NCI-H1105 treated with DMSO at 0.1 percent for 48 hours (cell line): ENCODE measurements around the gene HMGCS1.
"Not testable (repeated sequence)": the region's sequence is repeated elsewhere in the genome, so short reads cannot be mapped to it uniquely, and the experiment has no call there.

ENCODE experiments used
- DNase-seq: peaks from one replicate; lab custom pipeline; 2025; lab: John Stamatoyannopoulos, UW

Gene HMGCS1

DNA sequence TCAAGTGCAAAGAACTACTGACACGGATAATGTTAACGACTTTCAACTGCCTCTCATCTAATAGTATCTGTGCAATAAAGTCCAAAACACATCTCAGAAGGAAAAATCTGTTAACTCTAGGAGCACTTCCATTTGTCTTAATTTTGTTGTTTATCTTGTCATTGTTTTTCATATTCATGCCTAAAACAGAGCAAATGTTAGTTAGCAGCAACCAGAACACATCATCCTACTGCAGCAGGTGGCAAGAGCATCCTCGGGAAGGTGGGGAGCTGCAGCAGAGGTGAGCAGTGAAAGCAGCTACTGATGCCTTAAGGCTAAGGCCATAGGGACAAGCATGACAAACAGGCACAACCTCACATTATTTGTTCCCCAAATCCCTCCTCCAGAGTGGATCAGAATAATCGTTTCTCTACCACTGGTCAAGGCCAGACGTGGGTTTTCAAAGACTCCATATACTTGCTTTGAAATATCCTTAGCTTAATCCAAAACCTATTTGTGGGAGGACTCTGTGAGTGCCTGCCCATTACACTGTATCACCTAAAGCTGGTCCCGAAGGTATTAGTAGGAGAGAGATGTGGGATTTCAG, 1.0 kb downstream of the HMGCS1 start:
- DNase-seq = peak; percentile 21

DNA sequence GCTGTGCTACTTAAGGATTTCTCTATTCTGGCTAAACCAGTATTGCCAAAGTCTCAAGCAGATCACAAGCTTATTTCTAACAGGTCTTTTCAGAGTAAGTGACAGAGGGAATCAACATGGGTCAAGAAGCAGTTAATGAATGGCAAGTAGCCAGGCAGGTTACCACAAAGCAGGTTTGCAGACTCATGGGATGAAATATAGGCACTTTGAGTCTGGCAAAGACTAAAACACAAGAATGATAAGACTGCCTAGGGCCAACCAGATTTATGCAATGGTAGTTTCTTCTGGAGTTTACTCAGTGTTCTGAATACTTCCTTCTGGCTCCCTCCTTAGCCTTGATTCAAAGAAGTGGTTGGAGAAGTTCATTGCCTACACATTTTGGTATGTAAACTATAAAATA, 3.6 kb downstream of the HMGCS1 start:
- DNase-seq = peak; percentile 8

DNA sequence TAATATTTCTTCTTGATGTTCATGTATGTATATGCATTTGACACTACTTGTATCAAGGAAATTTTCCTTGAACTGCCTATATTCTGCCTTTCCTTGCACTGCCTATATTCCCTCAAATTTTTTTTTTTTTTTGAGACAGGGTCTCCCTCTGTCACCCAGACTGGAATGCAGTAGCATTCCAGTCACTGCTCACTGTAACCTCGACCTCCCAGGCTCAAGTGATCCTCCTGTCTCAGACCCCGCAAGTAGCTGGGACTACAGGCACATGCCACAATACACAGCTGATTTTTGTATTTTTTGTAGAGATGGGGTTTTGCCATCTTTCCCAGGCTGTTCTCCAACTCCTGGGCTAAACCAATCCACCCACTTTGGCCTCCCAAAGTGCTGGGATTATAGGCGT, 4.1 kb downstream of the HMGCS1 start:
- DNase-seq = no peak

DNA sequence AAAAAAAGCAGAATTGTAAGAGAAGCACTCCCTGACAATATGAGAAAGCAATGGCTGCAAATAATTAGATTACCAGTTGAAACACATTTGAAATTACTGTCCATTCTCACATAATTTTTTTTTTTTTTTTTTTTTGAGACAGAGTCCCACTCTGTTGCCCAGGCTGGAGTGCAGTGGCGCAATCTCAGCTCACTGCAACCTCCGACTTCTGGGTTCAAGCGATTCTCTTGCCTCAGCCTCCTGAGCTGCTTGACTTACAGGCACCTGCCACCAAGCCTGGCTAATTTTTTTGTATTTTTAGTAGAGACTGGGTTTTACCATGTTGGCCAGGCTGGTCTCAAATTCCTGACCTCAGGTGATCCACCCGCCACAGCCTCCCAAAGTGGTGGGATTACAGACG, 6.3 kb downstream of the HMGCS1 start:
- DNase-seq = not testable (repeated sequence)

DNA sequence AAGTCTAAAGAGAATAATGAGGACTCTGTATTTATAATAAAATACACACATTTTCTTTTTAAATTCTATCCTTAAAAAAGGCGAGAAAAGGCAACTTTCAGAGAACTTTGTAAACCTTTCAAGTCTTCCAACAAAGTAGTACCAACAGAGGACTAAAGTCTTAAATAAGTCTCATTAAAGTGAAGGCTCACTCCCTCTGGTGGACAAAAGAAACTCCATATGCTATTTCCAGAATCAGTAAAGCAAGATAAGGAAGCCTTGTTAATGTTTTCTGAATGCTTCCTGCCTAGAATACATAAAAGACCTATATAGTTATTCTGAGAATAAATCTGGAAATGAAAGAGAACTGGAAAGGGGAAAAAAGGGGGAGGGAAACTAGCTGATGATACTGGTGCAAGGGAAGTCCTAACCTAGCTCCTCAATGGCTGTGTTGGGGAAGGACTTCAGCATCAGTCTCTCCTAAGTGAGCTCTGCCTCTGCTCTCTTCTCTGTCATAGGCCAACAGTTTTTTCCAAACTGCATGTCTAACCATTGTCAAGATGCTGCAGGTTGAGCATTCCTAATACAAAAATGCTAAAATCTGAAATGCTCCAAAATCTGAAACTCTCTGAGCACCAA, 7.2 kb downstream of the HMGCS1 start:
- peak; percentile 53 for DNase-seq

DNA sequence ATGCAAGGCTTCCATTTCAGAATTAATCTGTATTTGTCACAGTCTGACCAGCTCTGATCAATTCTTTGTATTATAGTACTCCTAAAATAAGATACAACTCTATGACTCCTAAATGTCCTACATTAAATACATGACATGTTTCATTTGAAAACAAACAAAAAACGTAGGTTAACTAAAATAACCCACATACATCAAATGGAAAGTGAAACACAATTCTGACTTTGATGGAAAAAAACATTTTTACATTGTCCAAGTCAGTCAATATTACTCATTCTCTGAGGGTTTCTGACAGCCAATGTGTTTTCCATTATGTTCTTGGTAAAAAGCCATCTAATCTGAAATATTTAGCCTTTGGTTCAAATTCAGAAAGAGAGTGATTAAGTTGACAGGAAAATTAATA, 8.7 kb downstream of the HMGCS1 start:
- no peak for DNase-seq

DNA sequence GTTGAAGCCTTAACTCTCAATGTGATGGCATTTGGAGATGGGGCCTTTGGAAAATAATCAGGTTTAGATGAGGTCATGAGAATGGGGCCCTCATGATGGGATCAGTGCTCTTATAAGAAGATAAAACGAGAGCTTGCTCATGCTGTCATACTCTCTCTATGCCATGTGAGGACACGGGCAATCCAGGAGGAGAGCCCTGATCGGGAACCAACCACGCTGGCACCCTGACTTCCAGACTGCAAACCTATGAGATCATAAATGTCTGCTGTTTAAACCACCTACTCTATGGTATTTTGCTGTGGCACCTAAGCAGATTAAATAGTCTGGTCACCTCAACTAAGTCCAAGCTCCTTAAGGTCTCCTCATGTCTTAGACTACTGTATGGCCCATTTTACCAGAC, 10.0 kb downstream of the HMGCS1 start:
- DNase-seq = no peak

DNA sequence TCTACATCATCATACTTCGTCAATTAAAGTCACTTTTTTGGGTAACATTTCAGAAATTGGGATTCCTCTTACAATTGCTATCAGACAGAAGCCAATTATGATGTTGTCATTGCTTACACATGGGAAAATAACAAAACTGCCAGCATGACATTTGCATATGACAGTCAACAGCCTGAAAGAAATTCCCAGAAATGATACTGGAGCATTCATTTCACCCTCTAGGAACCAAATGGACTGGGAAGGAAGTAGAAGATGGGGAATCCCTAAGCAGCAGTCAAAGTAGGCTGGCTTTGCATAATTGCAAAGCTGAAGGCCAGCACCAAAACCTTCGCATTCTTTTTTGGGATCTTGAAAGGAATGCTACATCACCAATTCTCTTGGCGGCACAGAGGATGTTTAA, 10.7 kb downstream of the HMGCS1 start:
- DNase-seq = no peak

DNA sequence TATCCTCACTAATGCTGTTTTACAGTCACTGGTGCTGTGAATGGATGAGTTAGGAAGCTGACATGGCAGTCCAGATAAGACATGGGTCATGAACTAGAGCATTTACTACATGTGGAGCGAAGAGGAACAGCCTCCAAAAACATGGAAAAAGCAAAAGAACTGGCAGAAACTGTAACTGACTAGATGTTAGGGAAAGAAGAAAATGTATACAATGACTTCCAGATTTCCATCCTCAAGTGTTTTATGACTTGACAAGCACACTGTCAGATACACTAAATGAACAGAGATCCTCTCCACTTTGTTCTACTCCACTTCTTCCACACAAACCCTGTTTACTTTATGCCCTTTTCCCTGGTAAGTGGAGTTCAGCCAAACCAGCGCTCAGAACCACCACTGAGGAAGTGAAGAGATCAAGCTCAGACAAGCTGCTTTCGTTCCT, 11.5 kb downstream of the HMGCS1 start:
- DNase-seq = no peak

DNA sequence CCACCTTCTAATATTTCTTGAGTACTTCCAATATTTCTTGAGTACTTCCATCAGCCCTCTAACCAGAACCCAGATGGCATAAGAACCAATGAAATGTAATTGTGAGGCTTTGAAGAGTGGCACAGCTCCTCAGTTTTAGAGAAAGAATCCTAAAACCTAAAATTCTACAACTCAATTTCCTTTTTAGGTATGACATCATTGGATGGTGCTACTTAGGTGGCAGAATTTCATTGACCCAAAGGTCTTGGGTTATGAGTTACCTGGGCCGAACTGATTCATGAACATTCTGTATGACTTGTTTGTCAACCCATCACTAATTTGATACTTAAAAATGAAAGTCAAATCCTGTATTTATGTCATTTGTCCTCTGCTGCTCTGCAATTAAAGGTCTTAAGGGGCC, 13.1 kb downstream of the HMGCS1 start:
- DNase-seq = no peak

DNA sequence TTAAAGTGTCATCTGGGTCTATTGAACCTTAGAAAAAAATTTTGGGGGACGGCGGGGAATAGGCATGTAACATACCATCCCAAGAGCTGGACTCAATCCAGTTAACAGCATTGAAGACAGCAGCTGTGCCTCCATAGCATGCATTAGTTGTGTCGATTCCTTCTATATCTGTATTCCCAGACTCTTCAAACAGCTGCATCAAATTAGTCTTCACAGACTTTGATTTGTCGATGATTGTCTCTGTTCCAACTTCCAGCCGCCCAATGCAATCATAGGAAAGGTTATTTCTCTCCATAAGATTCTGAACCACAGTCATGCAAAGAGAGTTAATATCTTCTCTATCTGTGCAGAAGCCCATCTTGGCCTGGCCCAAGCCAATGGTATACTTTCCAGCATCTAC, 14.8 kb downstream of the HMGCS1 start:
- no peak for DNase-seq

DNA sequence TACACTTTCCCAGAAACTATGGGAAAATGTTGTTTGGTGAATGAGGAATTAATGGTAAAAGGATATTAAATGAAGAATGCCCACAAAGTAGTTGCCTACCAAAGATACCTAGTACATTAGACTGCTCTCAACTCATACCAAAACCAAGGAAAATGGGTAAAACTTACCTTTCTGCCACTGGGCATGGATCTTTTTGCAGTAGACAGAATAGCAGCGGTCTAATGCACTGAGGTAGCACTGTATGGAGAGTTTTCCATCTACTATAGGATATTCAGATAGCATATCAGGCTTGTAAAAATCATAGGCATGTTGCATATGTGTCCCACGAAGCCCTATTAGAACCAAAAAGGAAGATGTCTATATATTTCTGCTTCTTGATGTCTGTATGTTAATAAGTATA, 16.4 kb downstream of the HMGCS1 start:
- no peak for DNase-seq

DNA sequence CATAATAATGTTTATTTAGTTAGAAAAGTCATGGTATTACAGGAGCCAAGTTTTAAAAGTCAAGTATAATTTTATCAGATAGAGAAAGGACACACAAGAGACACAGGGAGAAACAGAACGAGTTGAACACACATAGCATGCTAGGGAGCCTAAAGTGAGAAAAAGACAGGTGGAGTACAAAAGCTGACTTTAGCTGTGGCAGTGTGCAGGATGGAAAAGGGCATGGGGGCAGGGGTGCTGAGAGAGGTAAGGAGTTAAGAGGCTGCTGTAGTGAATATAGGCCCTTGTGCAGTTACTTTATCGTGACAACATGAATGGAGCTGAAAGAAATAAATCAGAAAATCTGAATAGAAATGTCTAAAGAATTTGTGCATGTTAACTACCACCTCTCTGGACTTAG, 18.0 kb downstream of the HMGCS1 start:
- no peak for DNase-seq

DNA sequence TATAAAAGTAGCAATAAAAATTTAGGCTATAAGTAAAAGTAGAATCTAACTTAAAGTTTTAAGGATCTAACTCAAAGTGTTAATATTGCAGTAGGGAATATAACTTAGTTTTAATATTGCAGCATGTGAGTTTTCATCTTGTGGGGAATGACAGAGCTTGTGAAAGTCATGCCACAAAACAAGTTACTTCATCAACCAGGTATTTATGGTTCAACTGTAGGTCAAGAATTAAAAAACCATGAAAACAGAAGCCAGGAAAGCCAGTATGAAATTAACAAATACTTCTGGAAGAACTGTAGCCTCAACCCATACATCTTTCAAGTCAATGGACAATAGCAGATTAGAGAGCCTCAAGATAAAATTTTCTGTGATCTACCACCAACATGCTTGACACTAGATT, 19.0 kb downstream of the HMGCS1 start:
- no peak for DNase-seq

DNA sequence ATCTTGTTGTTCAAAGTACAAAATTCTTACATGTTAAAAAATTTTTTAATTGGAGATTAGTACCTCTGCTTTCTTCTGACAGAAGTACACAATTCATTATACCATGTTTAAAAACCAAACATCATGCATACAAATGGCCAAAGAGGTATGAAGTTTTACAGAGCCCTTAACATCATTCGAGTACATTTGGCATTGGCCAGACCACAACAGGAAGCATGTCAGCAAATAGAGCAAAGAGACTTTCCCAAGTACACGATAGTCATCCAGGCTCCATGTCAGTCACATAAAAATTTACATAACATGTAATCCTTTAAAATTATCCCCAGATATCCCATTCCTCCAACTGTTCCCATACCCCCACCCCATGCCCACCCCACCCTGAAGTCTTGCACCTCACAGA, 22.5 kb downstream of the HMGCS1 start:
- DNase-seq = no peak

DNA sequence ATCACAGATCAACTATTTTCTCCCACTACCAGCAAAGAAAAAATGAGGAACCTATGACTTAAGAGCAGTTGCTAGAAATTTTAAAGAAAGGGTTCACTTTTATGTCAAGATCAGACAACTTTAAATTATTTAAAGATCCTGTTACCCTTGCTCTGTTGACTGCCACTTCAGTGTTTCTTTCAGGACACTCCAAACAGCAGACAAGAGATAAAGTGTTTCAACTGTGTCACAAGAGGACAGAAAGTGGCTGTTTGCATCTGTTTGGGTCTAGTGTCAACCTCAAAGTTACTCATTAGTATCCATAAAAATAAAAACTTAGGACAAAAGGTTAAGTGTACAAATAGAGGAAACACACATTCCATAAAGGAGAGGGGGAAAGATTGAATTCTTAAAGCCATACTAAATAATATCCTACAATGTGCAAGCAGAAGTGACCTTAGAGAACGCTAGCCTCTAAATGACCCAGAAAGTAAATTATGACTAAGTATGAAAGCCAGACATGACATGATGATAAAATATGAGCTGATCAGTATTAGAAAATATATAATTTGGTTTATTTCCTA, 24.9 kb downstream of the HMGCS1 start:
- DNase-seq = no peak

DNA sequence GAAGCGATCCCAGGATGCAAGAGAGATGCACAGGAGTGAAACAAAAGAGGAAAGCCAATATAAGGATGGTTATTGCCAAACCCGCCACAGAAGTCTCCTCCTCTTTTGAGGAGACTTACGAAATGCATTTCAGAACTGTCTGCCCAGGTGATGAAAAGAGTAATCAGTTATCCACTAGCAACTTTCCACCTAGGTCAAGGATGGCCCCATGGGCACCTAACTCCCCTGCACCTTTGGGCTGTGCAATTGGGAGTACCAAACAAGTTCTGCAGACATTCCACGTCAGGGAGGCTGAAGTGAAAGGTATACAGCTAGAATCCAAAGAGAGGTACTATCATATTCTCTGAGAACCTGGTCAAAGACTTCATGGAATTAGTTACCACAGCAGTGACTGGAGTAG, 25.7 kb downstream of the HMGCS1 start:
- no peak for DNase-seq

DNA sequence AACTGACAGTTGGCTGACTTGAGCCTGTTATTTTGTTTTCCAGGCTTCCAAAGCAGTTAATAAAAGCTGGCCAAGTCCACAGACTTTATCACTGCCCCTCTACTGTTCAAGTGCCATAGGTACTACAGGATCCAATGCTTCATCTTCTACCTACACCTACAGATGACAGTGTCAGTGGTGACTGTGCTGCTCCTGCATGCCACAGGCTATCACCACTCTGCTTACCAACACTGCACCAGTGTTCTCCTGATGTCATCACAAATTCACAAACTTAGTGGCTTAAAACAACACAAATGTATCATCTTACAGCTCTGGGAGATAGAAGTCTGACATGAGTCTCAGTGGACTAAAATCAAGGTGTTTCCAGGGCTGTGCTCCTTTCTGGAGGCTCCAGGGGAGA, 26.6 kb downstream of the HMGCS1 start:
- DNase-seq = no peak

DNA sequence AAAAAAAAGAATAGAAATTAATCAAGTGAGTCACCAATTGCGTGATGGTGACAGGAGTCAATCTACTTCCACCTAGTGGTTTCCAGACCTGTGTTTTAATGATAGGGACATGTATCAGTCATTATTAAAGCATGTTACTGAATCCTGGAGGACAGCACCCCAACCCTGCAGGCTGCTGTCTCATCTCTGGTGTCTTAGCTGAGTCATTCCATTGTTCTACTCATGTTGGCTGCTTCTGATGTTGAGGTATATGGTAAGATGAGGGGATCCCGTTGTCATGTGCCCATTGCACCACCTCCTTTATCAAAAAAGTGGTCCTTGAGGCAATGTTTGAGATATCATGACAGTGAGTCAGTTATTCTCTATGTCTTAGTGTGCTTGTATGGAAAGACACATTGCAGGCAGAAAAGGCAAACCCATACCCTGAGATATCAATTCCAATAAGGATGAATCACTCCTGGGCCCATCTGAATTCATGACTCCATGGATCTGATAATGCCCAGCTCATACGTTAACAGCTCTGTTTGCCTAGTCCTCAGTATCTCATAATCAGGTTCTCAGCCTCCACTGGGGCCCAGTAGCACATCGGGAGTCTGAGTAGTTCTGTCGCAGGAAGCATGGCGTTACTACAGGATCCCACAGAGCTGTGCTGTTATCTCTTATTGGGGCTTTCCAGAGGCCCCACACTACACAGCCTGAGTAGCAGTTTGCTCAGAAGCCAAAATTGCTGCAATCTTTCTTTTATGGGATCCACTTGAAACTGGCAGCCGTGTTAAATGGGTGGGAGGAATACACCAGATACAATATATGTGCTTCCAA, 31.2 kb downstream of the HMGCS1 start:
- no peak for DNase-seq

DNA sequence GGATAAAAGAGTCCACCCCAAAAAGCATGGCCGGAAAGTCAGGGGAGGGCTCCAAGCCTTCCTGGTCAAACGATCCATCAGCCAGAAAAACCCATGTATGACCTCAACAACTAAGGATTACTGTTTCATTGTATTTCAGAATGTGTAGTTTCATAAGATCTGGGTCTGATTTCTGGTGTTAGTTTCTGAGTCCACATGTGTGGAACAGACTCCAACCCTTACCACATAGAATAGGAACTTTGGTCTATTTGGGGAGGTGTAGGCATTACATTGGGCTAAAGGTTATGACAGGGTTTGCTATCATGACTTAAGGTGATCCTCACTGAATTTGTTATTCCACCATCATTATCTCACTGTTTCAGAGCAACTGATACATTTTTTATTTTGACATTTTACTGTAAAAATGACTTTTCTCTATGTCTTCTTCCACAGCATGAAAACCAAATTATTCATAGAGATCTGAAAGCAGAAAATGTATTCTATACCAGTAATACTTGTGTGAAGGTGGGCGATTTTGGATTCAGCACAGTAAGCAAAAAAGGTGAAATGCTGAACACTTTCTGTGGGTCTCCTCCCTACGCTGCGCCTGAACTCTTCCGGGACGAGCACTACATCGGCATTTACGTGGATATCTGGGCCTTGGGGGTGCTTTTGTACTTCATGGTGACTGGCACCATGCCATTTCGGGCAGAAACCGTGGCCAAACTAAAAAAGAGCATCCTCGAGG, 33.5 kb downstream of the HMGCS1 start:
- no peak for DNase-seq

DNA sequence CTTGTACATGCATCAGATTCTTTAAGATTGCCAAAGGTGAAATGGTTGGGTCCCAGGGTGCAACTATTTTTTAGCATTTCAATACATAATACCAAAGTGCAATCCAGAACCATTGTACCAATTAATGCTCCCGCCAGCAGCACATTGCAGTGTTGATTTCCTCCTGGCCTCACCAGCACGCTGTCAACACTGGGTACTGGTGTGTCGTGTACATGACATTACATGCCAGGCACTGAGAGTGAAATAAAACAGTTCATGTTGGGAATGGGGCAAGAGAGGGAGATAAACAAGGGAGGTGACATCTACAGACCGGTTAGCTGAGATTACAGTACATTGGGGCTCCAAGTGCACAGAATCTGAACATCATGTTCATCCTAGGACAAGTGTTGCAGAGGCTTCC, 37.8 kb downstream of the HMGCS1 start:
- no peak for DNase-seq

DNA sequence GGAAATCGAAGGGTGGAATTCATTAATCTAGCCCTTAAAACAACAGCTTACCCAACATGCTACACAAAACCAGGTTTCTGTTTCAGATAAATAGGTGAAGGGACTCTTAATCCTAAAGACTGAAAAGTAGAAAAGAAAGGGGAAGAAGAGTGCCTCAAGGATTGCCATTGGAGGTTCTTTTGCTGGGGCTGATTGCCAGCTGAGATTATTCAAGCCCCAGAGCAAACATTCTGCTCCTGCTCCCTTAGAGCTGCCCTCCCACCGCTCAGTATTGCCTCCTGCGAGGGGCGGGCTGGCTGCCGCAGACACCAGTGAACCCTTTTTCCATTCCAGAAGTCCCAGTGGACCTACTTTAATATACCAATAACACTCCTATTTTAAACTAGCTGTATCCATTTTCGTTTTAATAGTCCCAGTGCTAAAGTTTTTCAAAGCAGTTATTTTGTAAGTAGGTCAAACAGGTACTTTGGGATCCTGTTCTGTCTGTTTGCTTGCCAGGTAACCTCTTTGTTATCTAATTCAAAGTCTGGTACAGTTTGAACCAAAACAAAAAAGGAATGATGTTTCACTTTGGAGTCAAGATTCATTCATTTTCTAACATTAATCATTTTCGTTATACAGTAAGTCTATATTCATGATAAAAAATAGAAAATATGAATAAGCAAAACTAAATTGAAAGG, 38.6 kb downstream of the HMGCS1 start:
- DNase-seq = no peak
